ENCODE data around the gene MBTD1.
"Not testable (repeated sequence)": the region's sequence is repeated elsewhere in the genome, so short reads cannot be mapped to it uniquely, and the experiment has no call there.

The MBTD1 gene

GRCh38 chr17:51229889-51230288 lies 30.0 kb downstream of the MBTD1 start:
- H3K27me3 ChIP-seq (replicated peaks; ENCODE audit: control insufficient read depth, insufficient read depth, low read length, poor library complexity, severe bottlenecking) = no peaks in the 10 kb centered on the region
- no peak for DNase-seq
- H3K36me3 ChIP-seq (ENCODE audit: control insufficient read depth, insufficient read depth, low read length) = no peaks in the 10 kb centered on the region
- H3K9me3 ChIP-seq (ENCODE audit: control insufficient read depth, low read length) = no peaks in the 10 kb centered on the region
- no peak overlapping the region for H3K4me3 ChIP-seq (ENCODE audit: insufficient read depth, low read depth, low read length, poor library complexity, severe bottlenecking)
- H3K27ac ChIP-seq (ENCODE audit: insufficient read depth, low read length, poor library complexity, severe bottlenecking) = no peak overlapping the region
- no peaks in the 10 kb centered on the region for H3K4me1 ChIP-seq (ENCODE audit: control insufficient read depth, insufficient read depth, low read length, poor library complexity, severe bottlenecking)

GRCh38 chr17:51228161-51228560 lies 31.7 kb downstream of the MBTD1 start:
- Histone ChIP-seq H3K36me3 (ENCODE audit: control insufficient read depth, insufficient read depth, low read length) (peaks cover 11% of the 10 kb centered on the region), H3K27me3 (replicated peaks; ENCODE audit: control insufficient read depth, insufficient read depth, low read length, poor library complexity, severe bottlenecking) (no peaks in the 10 kb centered on the region), H3K4me3 (ENCODE audit: insufficient read depth, low read depth, low read length, poor library complexity, severe bottlenecking) (no peak overlapping the region), H3K9me3 (ENCODE audit: control insufficient read depth, low read length) (no peaks in the 10 kb centered on the region), H3K4me1 (ENCODE audit: control insufficient read depth, insufficient read depth, low read length, poor library complexity, severe bottlenecking) (no peaks in the 10 kb centered on the region), H3K27ac (ENCODE audit: insufficient read depth, low read length, poor library complexity, severe bottlenecking) (no peak overlapping the region)
- no peak for DNase-seq

GRCh38 chr17:51225523-51225922 lies 34.3 kb downstream of the MBTD1 start:
- H3K27ac ChIP-seq (ENCODE audit: insufficient read depth, low read length, poor library complexity, severe bottlenecking); H3K4me1 ChIP-seq (ENCODE audit: control insufficient read depth, insufficient read depth, low read length, poor library complexity, severe bottlenecking): not testable (repeated sequence)

GRCh38 chr17:51224402-51225262 lies 35.2 kb downstream of the MBTD1 start:
- no peaks in the 10 kb centered on the region for H3K4me1 ChIP-seq (ENCODE audit: control insufficient read depth, insufficient read depth, low read length, poor library complexity, severe bottlenecking)
- no peak for DNase-seq
- no peaks in the 10 kb centered on the region for H3K9me3 ChIP-seq (ENCODE audit: control insufficient read depth, low read length)
- no peak overlapping the region for H3K27ac ChIP-seq (ENCODE audit: insufficient read depth, low read length, poor library complexity, severe bottlenecking)
- H3K27me3 ChIP-seq (replicated peaks; ENCODE audit: control insufficient read depth, insufficient read depth, low read length, poor library complexity, severe bottlenecking) = no peaks in the 10 kb centered on the region
- no peak overlapping the region for H3K4me3 ChIP-seq (ENCODE audit: insufficient read depth, low read depth, low read length, poor library complexity, severe bottlenecking)
- peaks cover 22% of the 10 kb centered on the region for H3K36me3 ChIP-seq (ENCODE audit: control insufficient read depth, insufficient read depth, low read length)

More at GRCh38 chr17:51225523-51225922, 34.3 kb downstream of the MBTD1 start:
- H3K9me3 ChIP-seq (ENCODE audit: control insufficient read depth, low read length); H3K4me3 ChIP-seq (ENCODE audit: insufficient read depth, low read depth, low read length, poor library complexity, severe bottlenecking); H3K27me3 ChIP-seq (replicated peaks; ENCODE audit: control insufficient read depth, insufficient read depth, low read length, poor library complexity, severe bottlenecking); DNase-seq: not testable (repeated sequence)
- H3K36me3 ChIP-seq (ENCODE audit: control insufficient read depth, insufficient read depth, low read length) = peaks cover 15% of the 10 kb centered on the region

- peaks cover 44% of the 10 kb centered on the region for H3K36me3 ChIP-seq (ENCODE audit: control insufficient read depth, insufficient read depth, low read length)
- no peaks in the 10 kb centered on the region for H3K9me3 ChIP-seq (ENCODE audit: control insufficient read depth, low read length)
- no peak for DNase-seq
- H3K27ac ChIP-seq (ENCODE audit: insufficient read depth, low read length, poor library complexity, severe bottlenecking) = no peak overlapping the region
- H3K27me3 ChIP-seq (replicated peaks; ENCODE audit: control insufficient read depth, insufficient read depth, low read length, poor library complexity, severe bottlenecking) = no peaks in the 10 kb centered on the region
- H3K4me1 ChIP-seq (ENCODE audit: control insufficient read depth, insufficient read depth, low read length, poor library complexity, severe bottlenecking) = no peaks in the 10 kb centered on the region
- H3K4me3 ChIP-seq (ENCODE audit: insufficient read depth, low read depth, low read length, poor library complexity, severe bottlenecking) = no peak overlapping the region
Observed at GRCh38 chr17:51221322-51221721, 38.5 kb downstream of the MBTD1 start.

GRCh38 chr17:51217946-51218345 lies 41.9 kb downstream of the MBTD1 start:
- no peak overlapping the region for H3K27ac ChIP-seq (ENCODE audit: insufficient read depth, low read length, poor library complexity, severe bottlenecking)
- no peak overlapping the region for H3K4me3 ChIP-seq (ENCODE audit: insufficient read depth, low read depth, low read length, poor library complexity, severe bottlenecking)
- DNase-seq = no peak
- H3K9me3 ChIP-seq (ENCODE audit: control insufficient read depth, low read length) = no peaks in the 10 kb centered on the region
- peaks cover 46% of the 10 kb centered on the region for H3K36me3 ChIP-seq (ENCODE audit: control insufficient read depth, insufficient read depth, low read length)
- H3K27me3 ChIP-seq (replicated peaks; ENCODE audit: control insufficient read depth, insufficient read depth, low read length, poor library complexity, severe bottlenecking) = no peaks in the 10 kb centered on the region
- no peaks in the 10 kb centered on the region for H3K4me1 ChIP-seq (ENCODE audit: control insufficient read depth, insufficient read depth, low read length, poor library complexity, severe bottlenecking)

- Histone ChIP-seq H3K27ac (ENCODE audit: insufficient read depth, low read length, poor library complexity, severe bottlenecking) (no peak overlapping the region), H3K9me3 (ENCODE audit: control insufficient read depth, low read length) (no peaks in the 10 kb centered on the region), H3K4me3 (ENCODE audit: insufficient read depth, low read depth, low read length, poor library complexity, severe bottlenecking) (no peak overlapping the region), H3K4me1 (ENCODE audit: control insufficient read depth, insufficient read depth, low read length, poor library complexity, severe bottlenecking) (no peaks in the 10 kb centered on the region), H3K36me3 (ENCODE audit: control insufficient read depth, insufficient read depth, low read length) (peaks cover 38% of the 10 kb centered on the region), H3K27me3 (replicated peaks; ENCODE audit: control insufficient read depth, insufficient read depth, low read length, poor library complexity, severe bottlenecking) (no peaks in the 10 kb centered on the region)
- DNase-seq = no peak
Observed at GRCh38 chr17:51214920-51215319, 44.9 kb downstream of the MBTD1 start.

GRCh38 chr17:51203838-51204237 lies 56.0 kb downstream of the MBTD1 start:
- Histone ChIP-seq H3K4me1 (ENCODE audit: control insufficient read depth, insufficient read depth, low read length, poor library complexity, severe bottlenecking) (peaks cover 10% of the 10 kb centered on the region), H3K36me3 (ENCODE audit: control insufficient read depth, insufficient read depth, low read length) (peaks cover 43% of the 10 kb centered on the region), H3K27me3 (replicated peaks; ENCODE audit: control insufficient read depth, insufficient read depth, low read length, poor library complexity, severe bottlenecking) (no peaks in the 10 kb centered on the region), H3K27ac (ENCODE audit: insufficient read depth, low read length, poor library complexity, severe bottlenecking) (no peak overlapping the region), H3K9me3 (ENCODE audit: control insufficient read depth, low read length) (no peaks in the 10 kb centered on the region), H3K4me3 (ENCODE audit: insufficient read depth, low read depth, low read length, poor library complexity, severe bottlenecking) (no peak overlapping the region)
- no peak for DNase-seq

GRCh38 chr17:51200846-51201245 lies 59.0 kb downstream of the MBTD1 start:
- DNase-seq = no peak
- Histone ChIP-seq H3K27ac (ENCODE audit: insufficient read depth, low read length, poor library complexity, severe bottlenecking) (no peak overlapping the region), H3K4me1 (ENCODE audit: control insufficient read depth, insufficient read depth, low read length, poor library complexity, severe bottlenecking) (peaks cover 10% of the 10 kb centered on the region), H3K9me3 (ENCODE audit: control insufficient read depth, low read length) (no peaks in the 10 kb centered on the region), H3K36me3 (ENCODE audit: control insufficient read depth, insufficient read depth, low read length) (peaks cover 30% of the 10 kb centered on the region), H3K4me3 (ENCODE audit: insufficient read depth, low read depth, low read length, poor library complexity, severe bottlenecking) (no peak overlapping the region), H3K27me3 (replicated peaks; ENCODE audit: control insufficient read depth, insufficient read depth, low read length, poor library complexity, severe bottlenecking) (no peaks in the 10 kb centered on the region)

GRCh38 chr17:51200295-51200694 lies 59.6 kb downstream of the MBTD1 start:
- peak in 2 of 3 donors; percentile 5 to 6 for DNase-seq
- H3K27me3 ChIP-seq (replicated peaks; ENCODE audit: control insufficient read depth, insufficient read depth, low read length, poor library complexity, severe bottlenecking) = no peaks in the 10 kb centered on the region
- H3K36me3 ChIP-seq (ENCODE audit: control insufficient read depth, insufficient read depth, low read length) = peaks cover 34% of the 10 kb centered on the region
- H3K9me3 ChIP-seq (ENCODE audit: control insufficient read depth, low read length) = no peaks in the 10 kb centered on the region
- H3K4me1 ChIP-seq (ENCODE audit: control insufficient read depth, insufficient read depth, low read length, poor library complexity, severe bottlenecking) = peaks cover 10% of the 10 kb centered on the region
- H3K27ac ChIP-seq (ENCODE audit: insufficient read depth, low read length, poor library complexity, severe bottlenecking) = no peak overlapping the region
- H3K4me3 ChIP-seq (ENCODE audit: insufficient read depth, low read depth, low read length, poor library complexity, severe bottlenecking) = no peak overlapping the region

All from effector memory CD4-positive, alpha-beta T cell (primary cell).